Erythroblast (primary cell): ENCODE measurements around the gene SOX15.
"Not testable (repeated sequence)": the region's sequence is repeated elsewhere in the genome, so short reads cannot be mapped to it uniquely, and the experiment has no call there.

ENCODE experiments used
- DNase-seq, 2 experiments: peaks; one replicate each; lab custom pipeline; 2025; lab: John Stamatoyannopoulos, UW
- GATA1 ChIP-seq: IDR thresholded peaks from 2 replicates; pipeline ENCODE4 v1.6.1; 2011; ENCODE audit warnings: low read depth, mild to moderate bottlenecking, control low read depth, low read length, moderate library complexity
- POLR2A ChIP-seq: IDR thresholded peaks from 2 replicates; pipeline ENCODE4 v1.6.1; 2011; ENCODE audit warnings: mild to moderate bottlenecking, low read length

Gene SOX15

DNA sequence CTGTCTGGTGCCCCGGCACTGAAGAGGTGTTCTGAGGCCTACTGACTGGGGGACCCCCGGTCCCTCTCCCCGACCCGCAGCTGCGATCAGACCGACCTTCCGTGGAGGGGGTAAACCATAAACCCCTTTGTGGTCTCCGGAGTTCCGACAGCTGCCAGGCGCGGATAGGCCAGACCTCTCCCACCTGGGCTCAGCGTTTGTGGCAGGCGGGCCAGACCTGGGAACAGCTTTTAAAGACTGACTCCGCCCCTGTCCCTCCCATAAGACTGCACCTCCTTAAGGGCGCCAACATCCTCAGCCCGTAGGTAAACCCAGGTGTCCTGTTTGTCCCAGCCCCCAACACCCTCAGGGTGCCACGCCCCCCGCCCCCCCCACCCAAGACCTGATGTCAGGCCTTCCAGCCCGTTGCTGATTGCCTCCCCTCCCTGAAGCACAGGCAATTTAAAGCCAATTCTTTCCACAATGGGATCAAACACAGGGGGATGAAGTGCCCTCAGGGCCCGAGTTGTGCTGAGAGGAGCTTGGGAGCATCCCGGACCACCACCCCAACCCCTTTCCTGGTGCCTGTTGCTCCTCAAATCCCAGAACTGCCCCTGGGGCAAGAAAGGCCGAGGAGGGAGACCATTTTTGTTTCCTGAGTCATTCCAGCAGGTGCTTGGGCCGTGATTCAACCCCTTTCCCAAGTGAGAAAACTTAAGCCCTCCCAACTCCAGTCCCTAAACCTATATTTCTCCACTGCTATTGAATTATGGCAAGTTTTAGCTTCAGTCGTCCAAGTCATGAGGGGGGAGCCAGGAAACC lies at the start of gene SOX15:
Gene SOX15, minus strand, starts transcription at position 204 of the 801 bp plus-strand sequence. CDS start 418 bp downstream, outside the sequence.
- TF ChIP-seq GATA1 (no peak), POLR2A (no peak)

DNA sequence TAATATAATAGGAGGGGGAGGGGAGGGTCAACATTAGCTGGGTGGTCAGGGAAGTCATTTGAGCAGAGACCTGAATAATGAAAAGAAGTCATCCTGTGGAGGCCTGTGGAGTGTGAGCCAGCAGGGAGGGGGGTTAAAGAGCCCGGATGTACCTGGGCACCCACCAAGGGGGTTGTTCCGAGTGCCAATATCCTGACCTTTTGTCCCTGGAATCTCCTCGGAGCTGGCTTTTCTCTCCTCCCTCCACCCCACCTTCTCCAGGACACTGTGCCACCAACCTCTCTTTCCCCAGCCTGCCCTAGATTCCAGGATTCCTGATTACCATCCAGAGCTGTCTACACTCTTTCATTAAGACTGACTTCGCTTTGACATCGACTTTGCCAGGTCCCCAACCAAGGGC lies 46.3 kb upstream of the SOX15 start:
- TF ChIP-seq POLR2A, result no peak
- no peak for TF ChIP-seq GATA1
- no peak for DNase-seq

More for the DNA sequence above, at the start of gene SOX15:
- DNase-seq, result no peak

DNA sequence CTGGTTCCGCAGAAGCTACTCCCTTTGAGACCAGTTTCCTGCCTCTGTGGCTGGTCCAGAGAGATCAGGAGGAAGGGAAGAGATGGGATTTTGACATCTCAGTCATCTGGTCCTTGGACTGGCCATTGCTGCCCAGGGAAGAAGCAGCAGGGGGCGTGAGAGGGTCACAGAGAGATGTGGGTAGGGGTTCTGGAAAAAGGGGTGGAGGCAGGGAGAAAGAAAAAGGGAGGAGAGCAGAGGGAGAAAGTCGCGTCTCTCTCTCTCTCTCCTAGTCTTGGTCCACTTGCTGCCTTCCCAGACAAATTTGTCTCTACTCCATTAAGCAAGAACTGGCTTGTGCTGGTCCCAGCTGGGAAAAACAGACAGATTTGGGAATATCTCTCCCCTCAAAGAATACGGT lies 44.5 kb upstream of the SOX15 start:
- no peak for TF ChIP-seq GATA1
- TF ChIP-seq POLR2A, result no peak
- DNase-seq, result peak; percentile 47 to 63

DNA sequence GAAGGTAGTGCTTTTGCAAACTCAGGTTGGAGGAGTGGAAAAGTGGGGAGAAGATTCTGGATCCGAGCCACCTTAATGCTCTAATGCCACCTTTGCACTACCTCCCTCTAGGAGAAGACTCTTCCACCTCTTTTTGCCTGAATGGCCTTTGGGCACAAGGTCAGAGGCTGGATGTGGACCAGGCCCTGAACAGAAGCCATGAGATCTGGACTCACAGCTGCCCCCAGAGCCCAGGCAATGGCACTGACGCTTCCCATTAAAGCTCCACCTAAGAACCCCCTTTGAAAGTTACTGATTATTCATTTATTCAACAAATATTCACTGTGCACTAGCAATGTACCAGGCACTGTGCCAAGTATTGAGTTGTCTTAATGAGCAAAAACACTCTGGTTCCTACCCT lies 43.2 kb upstream of the SOX15 start:
- DNase-seq, result no peak
- TF ChIP-seq POLR2A, result no peak
- no peak for TF ChIP-seq GATA1

DNA sequence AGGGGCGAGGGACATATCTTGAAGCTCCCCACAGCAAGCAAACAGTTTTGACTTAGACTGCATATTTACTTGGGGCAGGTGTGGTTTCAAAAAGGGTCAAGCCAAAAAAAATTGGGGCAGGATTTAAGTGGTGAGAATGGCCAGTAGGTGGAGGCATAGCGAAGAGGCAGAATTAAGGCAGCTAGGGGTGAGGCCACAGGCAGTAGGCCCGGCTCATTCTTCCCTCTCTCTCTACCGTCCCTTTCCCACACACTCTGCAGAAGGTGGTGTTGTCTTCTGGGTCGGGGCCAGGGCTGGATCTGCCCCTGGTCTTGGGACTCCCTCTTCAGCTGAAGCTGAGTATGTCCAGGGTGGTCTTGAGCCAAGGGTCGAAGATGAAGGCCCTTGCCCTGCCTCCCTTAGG lies 42.6 kb upstream of the SOX15 start:
- TF ChIP-seq POLR2A, result no peak
- TF ChIP-seq GATA1, result no peak
- DNase-seq, result peak; percentile 80 to 86

DNA sequence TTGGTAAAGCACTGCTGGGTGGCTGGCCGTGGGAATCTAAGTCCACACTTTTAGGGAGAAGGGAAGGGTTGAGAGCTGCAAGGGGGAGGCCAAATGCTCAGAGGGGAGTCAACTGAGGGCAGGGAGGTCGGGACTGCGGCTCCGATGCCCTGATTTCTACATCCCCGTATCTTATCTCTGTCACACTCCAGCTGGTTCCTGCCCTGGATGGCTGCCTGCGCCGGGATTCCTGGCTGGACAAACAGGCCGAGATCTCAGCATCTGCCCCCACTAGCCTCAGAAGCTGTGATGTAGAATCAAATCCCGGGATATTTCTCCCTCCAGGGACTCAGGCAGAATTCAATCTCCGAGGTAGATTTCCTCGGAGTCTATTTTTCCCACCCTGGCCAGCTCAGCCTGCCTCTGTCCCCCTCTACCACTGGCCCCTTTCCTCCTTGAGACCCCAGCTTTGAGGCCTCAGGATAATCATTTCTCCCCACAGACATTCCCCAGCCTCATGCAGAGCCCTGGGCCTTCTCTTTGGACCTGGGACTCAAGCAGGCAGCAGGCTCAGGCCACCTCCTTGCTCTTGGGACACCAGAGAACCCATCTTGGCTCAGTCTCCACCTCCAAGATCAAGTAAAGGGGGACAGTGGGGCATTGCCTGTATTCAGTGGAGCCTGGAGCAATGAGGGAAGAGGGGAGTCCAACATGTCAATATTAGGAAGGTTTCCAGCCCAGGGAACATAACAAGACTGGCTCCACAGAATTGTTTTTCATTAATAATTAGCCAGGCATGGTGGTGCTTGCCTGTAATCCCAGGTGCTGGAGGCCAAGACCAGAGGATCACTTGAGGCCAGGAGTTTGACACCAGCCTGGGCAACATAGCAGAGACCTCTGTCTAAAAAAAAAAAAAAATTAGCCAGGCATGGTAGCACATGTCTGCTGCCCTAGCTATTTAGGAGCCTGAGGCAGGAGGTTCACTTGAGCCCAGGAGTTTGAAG lies 41.8 kb upstream of the SOX15 start:
- DNase-seq, result no peak
- TF ChIP-seq POLR2A (no peak), GATA1 (no peak)

DNA sequence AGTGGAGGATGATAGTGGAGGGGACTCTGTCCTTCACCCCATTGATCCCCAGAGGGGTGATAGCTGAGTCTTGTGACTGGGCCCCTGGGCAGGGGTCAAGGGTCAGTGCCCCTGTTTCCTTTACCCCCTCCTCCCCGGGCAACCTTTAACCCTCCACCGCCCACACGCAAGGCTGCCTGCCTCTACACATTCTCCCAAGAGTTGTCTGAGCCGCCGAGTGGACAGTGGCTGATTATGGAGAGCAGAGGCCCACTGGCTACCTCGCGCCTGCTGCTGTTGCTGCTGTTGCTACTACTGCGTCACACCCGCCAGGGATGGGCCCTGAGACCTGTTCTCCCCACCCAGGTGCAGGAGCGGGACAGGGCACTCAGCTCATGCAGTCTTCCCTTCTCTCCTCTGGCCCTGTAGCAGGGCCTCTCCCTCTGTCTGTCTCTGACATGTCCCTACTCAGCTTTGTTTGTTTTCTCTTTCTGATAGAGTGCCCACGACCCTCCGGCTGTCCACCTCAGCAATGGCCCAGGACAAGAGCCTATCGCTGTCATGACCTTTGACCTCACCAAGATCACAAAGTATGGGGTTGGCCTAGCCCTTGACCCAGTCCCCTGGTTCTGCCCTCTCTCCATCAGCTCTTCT lies 40.2 kb upstream of the SOX15 start, which contains the start of gene SHBG:
Gene SHBG, plus strand, starts transcription at position 197 of the 633 bp plus-strand sequence. Its CDS starts 38 bp downstream, at position 235.
- TF ChIP-seq POLR2A (no peak), GATA1 (no peak)
- DNase-seq, result no peak

DNA sequence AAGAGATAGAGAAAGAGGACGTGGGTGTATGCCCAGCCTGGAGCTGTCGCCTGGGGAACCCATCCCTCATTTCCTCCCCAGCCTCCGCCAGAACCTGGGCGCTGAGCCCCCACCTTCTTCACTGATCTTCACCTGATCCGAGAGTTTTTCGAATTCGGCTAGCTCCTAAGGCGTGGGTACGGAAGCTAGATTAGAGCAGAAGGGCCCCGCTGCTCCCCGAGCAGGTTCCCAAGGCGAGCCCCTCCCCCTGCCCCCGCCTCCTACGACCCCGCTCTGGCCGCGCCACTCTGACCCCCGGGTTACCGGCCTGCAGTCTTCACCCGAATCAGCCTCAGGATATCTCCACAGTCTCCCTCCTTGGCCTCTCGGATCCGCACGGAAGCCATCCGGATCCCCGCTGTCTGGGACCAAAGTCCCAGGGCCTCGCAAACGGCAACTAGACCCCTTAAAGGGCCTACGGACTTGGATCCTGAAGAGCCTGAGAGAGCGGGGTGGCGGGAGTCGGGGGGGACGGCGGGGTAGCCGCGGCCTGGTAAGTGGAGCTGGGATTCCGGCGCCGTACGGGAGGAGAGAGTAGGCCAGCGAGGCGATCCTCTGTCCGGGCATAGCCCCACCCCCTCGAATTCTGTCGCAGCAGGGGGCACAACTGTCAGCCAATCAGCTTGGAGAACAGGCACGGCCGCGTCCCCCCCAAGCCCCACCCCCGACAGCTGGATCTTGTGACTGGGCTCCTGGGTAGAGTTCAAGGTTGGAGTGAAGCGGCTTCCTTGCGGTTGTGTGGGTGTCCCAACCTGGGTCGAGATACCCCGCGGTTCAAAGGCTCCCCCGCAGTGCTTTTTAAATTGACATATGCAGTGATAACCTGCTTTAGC lies 37.6 kb upstream of the SOX15 start, which contains the start of gene SAT2:
Gene SAT2, minus strand, starts transcription at position 572 of the 872 bp plus-strand sequence. Its CDS starts 186 bp downstream, at position 386.
- peak; percentile 28 for TF ChIP-seq POLR2A
- no peak for TF ChIP-seq GATA1
- DNase-seq, result peak; percentile 89 to 91

DNA sequence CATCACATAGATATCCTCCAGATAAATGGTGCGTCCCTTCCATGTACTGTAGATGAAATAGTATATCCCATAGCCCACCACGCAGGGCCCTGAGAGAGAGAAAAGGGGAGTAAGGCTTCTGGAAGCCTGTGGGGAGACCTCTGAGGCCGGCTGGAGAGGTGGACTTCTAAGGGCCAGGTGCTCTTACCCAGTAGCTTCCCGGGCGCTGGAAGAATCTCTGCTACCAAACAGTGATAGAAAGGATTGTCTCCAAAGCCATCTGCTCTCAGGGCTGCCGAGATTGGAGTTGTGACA lies 37.0 kb upstream of the SOX15 start:
- no peak for TF ChIP-seq POLR2A
- TF ChIP-seq GATA1, result no peak
- peak in 1 of 2 experiments; percentile 50 for DNase-seq

DNA sequence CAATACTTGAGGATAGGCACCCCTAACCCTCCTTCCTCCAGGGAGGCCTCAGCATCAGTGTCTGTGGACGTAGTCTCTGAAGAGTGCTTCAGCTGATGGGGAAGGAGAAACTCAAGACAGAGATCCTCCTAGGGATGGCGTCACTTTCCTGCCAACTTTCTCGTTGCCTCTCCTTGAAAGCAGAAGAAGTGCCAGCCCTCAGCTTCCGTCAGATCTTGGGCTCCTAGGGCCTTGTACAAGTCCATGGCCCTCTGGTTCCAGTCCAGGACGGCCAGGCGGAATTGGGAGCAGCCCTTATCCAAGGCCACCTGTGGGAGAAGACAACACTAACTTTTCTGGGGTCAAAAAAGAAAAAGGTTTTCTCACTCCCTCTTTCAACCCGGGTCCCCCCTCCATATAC lies 36.4 kb upstream of the SOX15 start:
- TF ChIP-seq GATA1, result no peak
- TF ChIP-seq POLR2A, result no peak
- DNase-seq, result no peak

DNA sequence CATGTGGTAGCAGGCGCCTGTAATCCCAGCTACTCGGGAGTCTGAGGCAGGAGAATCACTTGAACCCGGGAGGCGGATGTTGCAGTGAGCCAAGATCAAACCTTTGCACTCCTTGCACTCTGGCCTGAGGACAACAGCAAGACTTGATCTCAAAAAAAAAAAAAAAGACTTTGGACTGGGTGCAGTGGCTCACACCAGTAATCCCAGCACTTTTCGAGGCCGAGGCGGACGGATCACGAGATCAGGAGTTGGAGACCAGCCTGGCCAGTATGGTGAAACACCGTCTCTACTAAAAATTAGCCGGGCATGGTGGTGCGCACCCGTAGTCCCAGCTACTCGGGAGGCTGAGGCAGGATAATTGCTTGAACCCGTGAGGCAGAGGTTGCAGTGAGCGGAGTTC lies 35.9 kb upstream of the SOX15 start:
- not testable (repeated sequence) for DNase-seq

DNA sequence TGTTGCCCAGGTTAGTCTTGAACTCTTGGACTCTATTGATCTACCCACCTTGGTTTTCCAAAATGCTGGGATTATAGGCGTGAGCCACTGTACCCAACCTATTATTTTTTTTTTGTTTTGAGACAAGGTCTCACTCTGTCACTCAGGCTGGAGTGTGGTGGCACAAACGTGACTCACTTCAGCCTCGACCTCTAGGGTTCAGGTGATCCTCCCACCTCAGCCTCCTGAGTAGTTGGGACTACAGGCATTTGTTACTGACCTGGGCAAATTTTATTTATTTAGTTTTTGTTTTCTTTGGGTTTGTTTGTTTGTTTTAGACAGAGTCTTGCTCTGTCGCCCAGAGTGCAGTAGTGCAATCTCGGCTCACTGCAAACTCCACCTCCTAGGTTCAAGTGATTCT lies 33.8 kb upstream of the SOX15 start:
- no peak for DNase-seq
- TF ChIP-seq POLR2A, result no peak
- TF ChIP-seq GATA1, result no peak
